Activated naive CD8-positive, alpha-beta T cell treated with anti-CD3 and anti-CD28 coated beads, Interleukin-2, amount 50 U/mL, for 24 hours (primary cell): ENCODE results near the gene L3MBTL4.

Experiments
- ATAC-seq: fragments of 150-1000 bp; cut with Tn5 transposase; one replicate; pipeline ENCODE4 v1.10.0; 2021
- DNase-seq: peaks from one replicate; pipeline ENCODE4 v3.0.0; 2021
- H3K27ac Mint-ChIP-seq: one replicate; pipeline ENCODE4 v1.8.0; 2021; ENCODE audit warnings: mild to moderate bottlenecking, mixed read lengths
- H3K27me3 Mint-ChIP-seq: one replicate; pipeline ENCODE4 v1.8.0; 2021; ENCODE audit warnings: mixed read lengths
- H3K36me3 Mint-ChIP-seq: one replicate; pipeline ENCODE4 v1.8.0; 2021; ENCODE audit warnings: low read depth, mixed read lengths
- H3K4me1 Mint-ChIP-seq: one replicate; pipeline ENCODE4 v1.8.0; 2021; ENCODE audit warnings: mixed read lengths
- H3K4me3 Mint-ChIP-seq: one replicate; pipeline ENCODE4 v1.8.0; 2021; ENCODE audit warnings: mild to moderate bottlenecking, moderate library complexity, mixed read lengths
- H3K9me3 Mint-ChIP-seq: one replicate; pipeline ENCODE4 v1.8.0; 2021; ENCODE audit warnings: mixed read lengths

L3MBTL4 gene

GRCh38 chr18:6362559-6363129, 52.1 kb downstream of the L3MBTL4 start:
- Mint-ChIP-seq H3K36me3 (no peaks in the 10 kb centered on the region), H3K4me3 (no peak overlapping the region), H3K27ac (no peak overlapping the region), H3K9me3 (no peaks in the 10 kb centered on the region), H3K27me3 (no peaks in the 10 kb centered on the region), H3K4me1 (peaks cover 2% of the 10 kb centered on the region)
- ATAC-seq (no peak), DNase-seq (no peak)

GRCh38 chr18:6357668-6358067, 57.0 kb downstream of the L3MBTL4 start:
- Mint-ChIP-seq H3K4me3 (no peak overlapping the region), H3K27ac (no peak overlapping the region), H3K4me1 (peaks cover 2% of the 10 kb centered on the region), H3K27me3 (no peaks in the 10 kb centered on the region), H3K9me3 (no peaks in the 10 kb centered on the region), H3K36me3 (no peaks in the 10 kb centered on the region)
- DNase-seq (no peak), ATAC-seq (no peak)

GRCh38 chr18:6355789-6356589, 58.7 kb downstream of the L3MBTL4 start:
- DNase-seq = no peak
- H3K36me3 Mint-ChIP-seq = no peaks in the 10 kb centered on the region
- no peak for ATAC-seq
- no peaks in the 10 kb centered on the region for H3K27me3 Mint-ChIP-seq
- H3K27ac Mint-ChIP-seq = no peak overlapping the region
- no peak overlapping the region for H3K4me3 Mint-ChIP-seq
- peaks cover 3% of the 10 kb centered on the region for H3K9me3 Mint-ChIP-seq
- peaks cover 2% of the 10 kb centered on the region for H3K4me1 Mint-ChIP-seq

GRCh38 chr18:6352275-6352674, 62.4 kb downstream of the L3MBTL4 start:
- ATAC-seq = no peak
- no peak for DNase-seq
- no peaks in the 10 kb centered on the region for H3K27me3 Mint-ChIP-seq
- no peaks in the 10 kb centered on the region for H3K36me3 Mint-ChIP-seq
- H3K9me3 Mint-ChIP-seq = peaks cover 3% of the 10 kb centered on the region
- H3K4me1 Mint-ChIP-seq = peaks cover 2% of the 10 kb centered on the region
- H3K27ac Mint-ChIP-seq = no peak overlapping the region
- no peak overlapping the region for H3K4me3 Mint-ChIP-seq

GRCh38 chr18:6342990-6343389, 71.7 kb downstream of the L3MBTL4 start:
- no peak overlapping the region for H3K4me3 Mint-ChIP-seq
- no peak for DNase-seq
- H3K27me3 Mint-ChIP-seq = no peaks in the 10 kb centered on the region
- H3K9me3 Mint-ChIP-seq = peaks cover 45% of the 10 kb centered on the region
- H3K27ac Mint-ChIP-seq = no peak overlapping the region
- no peaks in the 10 kb centered on the region for H3K4me1 Mint-ChIP-seq
- ATAC-seq = no peak
- H3K36me3 Mint-ChIP-seq = no peaks in the 10 kb centered on the region

GRCh38 chr18:6341709-6342108, 73.0 kb downstream of the L3MBTL4 start:
- Mint-ChIP-seq H3K36me3 (no peaks in the 10 kb centered on the region), H3K4me3 (no peak overlapping the region), H3K27ac (no peak overlapping the region), H3K4me1 (no peaks in the 10 kb centered on the region), H3K9me3 (peaks cover 47% of the 10 kb centered on the region), H3K27me3 (no peaks in the 10 kb centered on the region)
- DNase-seq (no peak), ATAC-seq (no peak)

- Mint-ChIP-seq H3K36me3 (no peaks in the 10 kb centered on the region), H3K4me3 (no peak overlapping the region), H3K27ac (no peak overlapping the region), H3K4me1 (no peaks in the 10 kb centered on the region), H3K27me3 (no peaks in the 10 kb centered on the region), H3K9me3 (peaks cover 47% of the 10 kb centered on the region)
- ATAC-seq = no peak
- no peak for DNase-seq
These were observed 73.4 kb downstream of the L3MBTL4 start for GRCh38 chr18:6341303-6341702.

GRCh38 chr18:6340121-6340520, 74.6 kb downstream of the L3MBTL4 start:
- no peaks in the 10 kb centered on the region for H3K36me3 Mint-ChIP-seq
- no peaks in the 10 kb centered on the region for H3K27me3 Mint-ChIP-seq
- H3K27ac Mint-ChIP-seq = no peak overlapping the region
- DNase-seq = no peak
- ATAC-seq = no peak
- no peaks in the 10 kb centered on the region for H3K4me1 Mint-ChIP-seq
- no peak overlapping the region for H3K4me3 Mint-ChIP-seq
- H3K9me3 Mint-ChIP-seq = peaks cover 43% of the 10 kb centered on the region

- H3K27ac Mint-ChIP-seq = no peak overlapping the region
- no peaks in the 10 kb centered on the region for H3K4me1 Mint-ChIP-seq
- DNase-seq = no peak
- ATAC-seq = no peak
- no peaks in the 10 kb centered on the region for H3K27me3 Mint-ChIP-seq
- no peaks in the 10 kb centered on the region for H3K36me3 Mint-ChIP-seq
- no peak overlapping the region for H3K4me3 Mint-ChIP-seq
- H3K9me3 Mint-ChIP-seq = peaks cover 17% of the 10 kb centered on the region
These were observed 78.5 kb downstream of the L3MBTL4 start for GRCh38 chr18:6336239-6336638.

GRCh38 chr18:6333981-6334380, 80.7 kb downstream of the L3MBTL4 start:
- no peak overlapping the region for H3K27ac Mint-ChIP-seq
- H3K36me3 Mint-ChIP-seq = no peaks in the 10 kb centered on the region
- no peaks in the 10 kb centered on the region for H3K27me3 Mint-ChIP-seq
- H3K4me3 Mint-ChIP-seq = no peak overlapping the region
- peaks cover 6% of the 10 kb centered on the region for H3K9me3 Mint-ChIP-seq
- DNase-seq = no peak
- H3K4me1 Mint-ChIP-seq = no peaks in the 10 kb centered on the region
- no peak for ATAC-seq

GRCh38 chr18:6331872-6332271, 82.8 kb downstream of the L3MBTL4 start:
- DNase-seq = no peak
- Mint-ChIP-seq H3K27ac (no peak overlapping the region), H3K27me3 (no peaks in the 10 kb centered on the region), H3K36me3 (no peaks in the 10 kb centered on the region), H3K4me1 (no peaks in the 10 kb centered on the region), H3K4me3 (no peak overlapping the region), H3K9me3 (no peaks in the 10 kb centered on the region)
- no peak for ATAC-seq

GRCh38 chr18:6330786-6331185, 83.9 kb downstream of the L3MBTL4 start:
- Mint-ChIP-seq H3K9me3 (no peaks in the 10 kb centered on the region), H3K27me3 (no peaks in the 10 kb centered on the region), H3K36me3 (no peaks in the 10 kb centered on the region), H3K27ac (no peak overlapping the region), H3K4me3 (no peak overlapping the region), H3K4me1 (no peaks in the 10 kb centered on the region)
- ATAC-seq (no peak), DNase-seq (no peak)

GRCh38 chr18:6328621-6329010, 86.1 kb downstream of the L3MBTL4 start:
- no peaks in the 10 kb centered on the region for H3K27me3 Mint-ChIP-seq
- DNase-seq (no peak), ATAC-seq (no peak)
- no peak overlapping the region for H3K4me3 Mint-ChIP-seq
- H3K36me3 Mint-ChIP-seq = no peaks in the 10 kb centered on the region
- no peaks in the 10 kb centered on the region for H3K9me3 Mint-ChIP-seq
- H3K4me1 Mint-ChIP-seq = no peaks in the 10 kb centered on the region
- H3K27ac Mint-ChIP-seq = no peak overlapping the region

GRCh38 chr18:6327895-6328620, 86.7 kb downstream of the L3MBTL4 start:
- Mint-ChIP-seq H3K36me3 (no peaks in the 10 kb centered on the region), H3K4me3 (no peak overlapping the region), H3K27ac (no peak overlapping the region), H3K27me3 (no peaks in the 10 kb centered on the region), H3K4me1 (no peaks in the 10 kb centered on the region), H3K9me3 (peaks cover 5% of the 10 kb centered on the region)
- no peak for ATAC-seq
- no peak for DNase-seq

GRCh38 chr18:6327485-6327884, 87.2 kb downstream of the L3MBTL4 start:
- H3K27me3 Mint-ChIP-seq = no peaks in the 10 kb centered on the region
- no peak overlapping the region for H3K4me3 Mint-ChIP-seq
- no peaks in the 10 kb centered on the region for H3K4me1 Mint-ChIP-seq
- peaks cover 11% of the 10 kb centered on the region for H3K9me3 Mint-ChIP-seq
- no peak for DNase-seq
- ATAC-seq = no peak
- H3K27ac Mint-ChIP-seq = no peak overlapping the region
- H3K36me3 Mint-ChIP-seq = no peaks in the 10 kb centered on the region
